K562 (cell line): ENCODE results near the gene SRRT. TPM values are rescaled to one million over a fixed set of nuclear protein-coding genes. Genes with fewer than 3 reads are reported as not detected.

Experiments used
- ARHGAP35 ChIP-seq: fragments of 450-650 bp; IDR thresholded peaks from 2 replicates; pipeline ENCODE4 v1.6.1; 2018; ENCODE audit not compliant: partially characterized antibody
- ARID2 ChIP-seq: fragments of 450-650 bp; IDR thresholded peaks from 2 replicates; pipeline ENCODE4 v1.6.1; 2017; ENCODE audit warnings: antibody characterized with exemption, mild to moderate bottlenecking
- BHLHE40 ChIP-seq: IDR thresholded peaks from 2 replicates; pipeline ENCODE4 v1.6.1; 2011; ENCODE audit warnings: low read length, improper control_type of control experiment
- CREM ChIP-seq: IDR thresholded peaks from 2 replicates; pipeline ENCODE4 v1.6.1; 2014; ENCODE audit warnings: antibody characterized with exemption, low read depth
- DDX20 ChIP-seq: fragments of 450-650 bp; IDR thresholded peaks from 2 replicates; pipeline ENCODE4 v1.6.1; 2016; ENCODE audit warnings: missing genetic modification characterization, low read depth, mild to moderate bottlenecking, missing compliant biosample characterization, moderate library complexity
- DMBX1 ChIP-seq: fragments of 250-450 bp; sonication (Bioruptor Pico); IDR thresholded peaks from 2 replicates; pipeline ENCODE4 v1.8.0; 2022; ENCODE audit warnings: inconsistent platforms, mild to moderate bottlenecking, moderate library complexity, borderline replicate concordance
- EP300 ChIP-seq: IDR thresholded peaks from 2 replicates; pipeline ENCODE4 v1.6.1; 2012; ENCODE audit warnings: low read length, improper control_type of control experiment
- FIP1L1 ChIP-seq: fragments of 200-400 bp; formaldehyde crosslinking; IDR thresholded peaks from 2 replicates; pipeline ENCODE4 v1.6.1; 2018; ENCODE audit warnings: mild to moderate bottlenecking, low read depth, low read length; ENCODE audit not compliant: poor library complexity, severe bottlenecking
- HLTF ChIP-seq: fragments of 450-650 bp; IDR thresholded peaks from 2 replicates; pipeline ENCODE4 v1.6.1; 2016
- KLF16 ChIP-seq: IDR thresholded peaks from 2 replicates; pipeline ENCODE4 v1.6.1; 2016; ENCODE audit warnings: antibody characterized with exemption
- PHF21A ChIP-seq: fragments of 450-650 bp; IDR thresholded peaks from 2 replicates; pipeline ENCODE4 v1.6.1; 2017; ENCODE audit warnings: low read depth, borderline replicate concordance
- POLR2AphosphoS5 ChIP-seq: IDR thresholded peaks from 2 replicates; pipeline ENCODE4 v1.6.1; 2011; ENCODE audit warnings: mild to moderate bottlenecking, low read depth, low read length, moderate library complexity; ENCODE audit not compliant: control insufficient read depth, insufficient read depth
- POU5F1 ChIP-seq: fragments of 150-350 bp; IDR thresholded peaks from 2 replicates; pipeline ENCODE4 v1.6.1; 2014; ENCODE audit warnings: borderline replicate concordance, low read length, low read depth, mild to moderate bottlenecking; ENCODE audit not compliant: partially characterized antibody
- RCOR1 ChIP-seq, 2 experiments: IDR thresholded peaks; 2 replicates each; pipeline ENCODE4 v1.6.1; 2012; ENCODE audit warnings: low read depth in 2 of 2, low read length in 2 of 2, borderline replicate concordance in 1 of 2, improper control_type of control experiment in 1 of 2
- SIRT6 ChIP-seq: IDR thresholded peaks from one replicate; pipeline ENCODE4 v1.6.1; 2012; ENCODE audit warnings: low read depth, mild to moderate bottlenecking, control low read depth, inconsistent platforms, low read length, moderate library complexity
- SPI1 ChIP-seq: IDR thresholded peaks from 2 replicates; pipeline ENCODE4 v1.6.1; 2011; ENCODE audit warnings: low read depth, low read length, control low read depth, borderline replicate concordance
- STAT5B ChIP-seq: fragments of 250-450 bp; sonication (Bioruptor Pico); IDR thresholded peaks from 2 replicates; pipeline ENCODE4 v1.8.0; 2021; ENCODE audit warnings: mild to moderate bottlenecking, inconsistent platforms
- TAL1 ChIP-seq: fragments of 450-650 bp; IDR thresholded peaks from 2 replicates; pipeline ENCODE4 v1.6.1; 2016; ENCODE audit warnings: mild to moderate bottlenecking
- ZFP1 ChIP-seq: fragments of 450-650 bp; formaldehyde crosslinking; IDR thresholded peaks from 2 replicates; pipeline ENCODE4 v1.4.0; 2020; ENCODE audit warnings: mild to moderate bottlenecking, mixed read lengths
- ZNF124 ChIP-seq: sonication (generic); formaldehyde crosslinking; IDR thresholded peaks from 2 replicates; pipeline ENCODE4 v1.8.1; 2022; ENCODE audit warnings: missing genetic modification reagents
- polyA plus RNA-seq, 8 experiments: library from polyadenylated mRNA; depleted of rRNA in 4 of 8; stranded (reverse) in 5 of 8; unstranded in 3 of 8; fragments of >200 nt; fragmentation: Nextera tagmentation in 2 of 8; fragmentation: Illumina TruSeq in 1 of 8; extraction: Ambion mirVana in 2 of 8; extraction: Trizol in 1 of 8; gene quantifications; 2 replicates each; pipeline versions ENCODE4 v1.2.1 to v1.2.3, GENCODE V29; 2011 to 2014; ENCODE audit warnings: inconsistent platforms in 1 of 8, missing spikeins in 1 of 8
- total RNA-seq, 7 experiments: library from RNA; depleted of rRNA in 6 of 7; stranded (reverse); fragments of >200 nt in 6 of 7; fragmentation: Illumina TruSeq in 2 of 7; extraction: Trizol in 2 of 7; gene quantifications; 2 replicates each; pipeline versions ENCODE4 v1.2.1 to v1.2.3, GENCODE V29; 2011 to 2021; ENCODE audit warnings: low replicate concordance in 1 of 7
- TF ChIP-seq, protein P1 (sequence below), 2 experiments: IDR thresholded peaks in 1 of 2; conservative IDR thresholded peaks in 1 of 2; 2 replicates each; pipeline ENCODE4 v1.6.1; 2016; ENCODE audit warnings: low read depth in 2 of 2, mild to moderate bottlenecking in 1 of 2, missing compliant biosample characterization in 1 of 2, missing genetic modification characterization in 1 of 2, moderate library complexity in 1 of 2
- TF ChIP-seq, protein P2 (sequence below): sonication (generic); formaldehyde crosslinking; IDR thresholded peaks from 2 replicates; pipeline ENCODE4 v1.9.0; 2022; ENCODE audit warnings: mild to moderate bottlenecking, missing genetic modification reagents
- TF ChIP-seq, protein P3 (sequence below): sonication (generic); formaldehyde crosslinking; IDR thresholded peaks from 2 replicates; pipeline ENCODE4 v1.8.1; 2023; ENCODE audit warnings: mild to moderate bottlenecking, missing genetic modification reagents

SRRT gene
- total and polyA plus RNA-seq, 9 of the 15 experiments (the other 6 are each of a cell fraction or from before 2014, with no cell fraction given) = 10.3 to 263 (median 84.4) TPM

DNA sequence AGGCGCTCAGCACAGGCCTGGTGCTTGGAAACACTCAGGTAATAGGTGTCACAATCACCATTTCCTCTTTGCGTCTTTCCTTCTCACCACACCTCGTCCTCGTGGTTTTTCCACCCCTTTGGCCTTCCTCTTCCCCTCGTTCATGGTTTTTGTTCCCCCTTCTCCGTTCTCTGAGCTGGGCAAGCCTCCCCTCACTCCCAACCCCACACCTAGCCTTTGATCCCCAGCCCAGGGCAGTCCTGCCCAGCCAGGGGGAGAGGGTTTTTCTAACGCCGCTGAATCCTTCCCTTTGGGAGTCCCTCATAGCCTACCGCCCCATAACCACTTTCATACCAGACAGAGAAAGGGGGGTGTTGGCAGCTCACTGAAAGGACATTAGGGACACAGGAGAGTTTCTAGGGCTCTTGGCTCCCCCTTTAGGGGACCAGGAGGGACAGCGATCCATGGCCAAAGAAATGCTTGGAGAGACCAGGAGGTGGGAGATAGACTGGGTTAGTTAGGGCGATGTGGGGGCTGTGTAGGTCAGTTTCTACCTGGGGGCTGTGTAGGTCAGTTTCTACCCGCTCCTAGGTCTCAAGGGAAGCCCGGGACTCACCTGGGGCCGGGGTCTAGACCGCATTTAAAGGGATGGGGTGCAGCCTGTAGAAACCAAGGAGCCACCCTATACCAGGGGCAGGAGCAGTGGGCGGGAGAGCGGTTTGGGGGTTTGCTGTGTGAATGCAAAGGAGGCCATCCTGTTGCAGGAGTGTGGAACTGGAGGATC, 49.0 kb upstream of the SRRT start (continued):
- TF ChIP-seq, protein P1, sequence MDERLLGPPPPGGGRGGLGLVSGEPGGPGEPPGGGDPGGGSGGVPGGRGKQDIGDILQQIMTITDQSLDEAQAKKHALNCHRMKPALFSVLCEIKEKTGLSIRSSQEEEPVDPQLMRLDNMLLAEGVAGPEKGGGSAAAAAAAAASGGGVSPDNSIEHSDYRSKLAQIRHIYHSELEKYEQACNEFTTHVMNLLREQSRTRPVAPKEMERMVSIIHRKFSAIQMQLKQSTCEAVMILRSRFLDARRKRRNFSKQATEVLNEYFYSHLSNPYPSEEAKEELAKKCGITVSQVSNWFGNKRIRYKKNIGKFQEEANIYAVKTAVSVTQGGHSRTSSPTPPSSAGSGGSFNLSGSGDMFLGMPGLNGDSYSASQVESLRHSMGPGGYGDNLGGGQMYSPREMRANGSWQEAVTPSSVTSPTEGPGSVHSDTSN (CRISPR knock-in tag; IDR thresholded peaks at IDR 0.05; ENCODE audit: low read depth) = no peak
- TF ChIP-seq, protein P1 (tag; conservative IDR thresholded peaks at IDR 0.05; ENCODE audit: low read depth) = no peak
- TF ChIP-seq HLTF = no peak
- TF ChIP-seq TAL1 = no peak
- peak; percentile 25; the same call in 1 of the 2 replicates for TF ChIP-seq SPI1
- peak in 1 of 2 experiments; percentile 38; a peak in 1 of 4 replicates for TF ChIP-seq RCOR1 (IDR thresholded peaks at IDR 0.05; ENCODE audit: borderline replicate concordance in 1 of 2, low read depth in 2 of 2, low read length in 2 of 2)
- no peak for TF ChIP-seq CREM
- TF ChIP-seq ZFP1 (CRISPR knock-in tag) = no peak
- TF ChIP-seq, protein P2, sequence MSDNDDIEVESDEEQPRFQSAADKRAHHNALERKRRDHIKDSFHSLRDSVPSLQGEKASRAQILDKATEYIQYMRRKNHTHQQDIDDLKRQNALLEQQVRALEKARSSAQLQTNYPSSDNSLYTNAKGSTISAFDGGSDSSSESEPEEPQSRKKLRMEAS (CRISPR knock-in tag) = no peak
- TF ChIP-seq FIP1L1 = no peak
- TF ChIP-seq KLF16 = no peak
- TF ChIP-seq EP300 = 0 out of 2 replicates have a peak, but pooled peaks have one; percentile 8
- TF ChIP-seq PHF21A = no peak
- TF ChIP-seq STAT5B = no peak
- TF ChIP-seq, protein P3, sequence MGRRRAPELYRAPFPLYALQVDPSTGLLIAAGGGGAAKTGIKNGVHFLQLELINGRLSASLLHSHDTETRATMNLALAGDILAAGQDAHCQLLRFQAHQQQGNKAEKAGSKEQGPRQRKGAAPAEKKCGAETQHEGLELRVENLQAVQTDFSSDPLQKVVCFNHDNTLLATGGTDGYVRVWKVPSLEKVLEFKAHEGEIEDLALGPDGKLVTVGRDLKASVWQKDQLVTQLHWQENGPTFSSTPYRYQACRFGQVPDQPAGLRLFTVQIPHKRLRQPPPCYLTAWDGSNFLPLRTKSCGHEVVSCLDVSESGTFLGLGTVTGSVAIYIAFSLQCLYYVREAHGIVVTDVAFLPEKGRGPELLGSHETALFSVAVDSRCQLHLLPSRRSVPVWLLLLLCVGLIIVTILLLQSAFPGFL = 0 out of 2 replicates have a peak, but pooled peaks have one; percentile 56
- TF ChIP-seq DDX20 (tag) = no peak
- TF ChIP-seq POLR2AphosphoS5 = no peak
- no peak for TF ChIP-seq DMBX1 (CRISPR knock-in tag)
- TF ChIP-seq SIRT6 = no peak
- TF ChIP-seq ARHGAP35 = no peak
- no peak for TF ChIP-seq ARID2
- no peak for TF ChIP-seq ZNF124 (CRISPR knock-in tag)
- 0 out of 2 replicates have a peak, but pooled peaks have one; percentile 29 for TF ChIP-seq BHLHE40
- TF ChIP-seq POU5F1 = no peak
